ENCODE measurements around the gene RABGGTA.

The RABGGTA gene

DNA sequence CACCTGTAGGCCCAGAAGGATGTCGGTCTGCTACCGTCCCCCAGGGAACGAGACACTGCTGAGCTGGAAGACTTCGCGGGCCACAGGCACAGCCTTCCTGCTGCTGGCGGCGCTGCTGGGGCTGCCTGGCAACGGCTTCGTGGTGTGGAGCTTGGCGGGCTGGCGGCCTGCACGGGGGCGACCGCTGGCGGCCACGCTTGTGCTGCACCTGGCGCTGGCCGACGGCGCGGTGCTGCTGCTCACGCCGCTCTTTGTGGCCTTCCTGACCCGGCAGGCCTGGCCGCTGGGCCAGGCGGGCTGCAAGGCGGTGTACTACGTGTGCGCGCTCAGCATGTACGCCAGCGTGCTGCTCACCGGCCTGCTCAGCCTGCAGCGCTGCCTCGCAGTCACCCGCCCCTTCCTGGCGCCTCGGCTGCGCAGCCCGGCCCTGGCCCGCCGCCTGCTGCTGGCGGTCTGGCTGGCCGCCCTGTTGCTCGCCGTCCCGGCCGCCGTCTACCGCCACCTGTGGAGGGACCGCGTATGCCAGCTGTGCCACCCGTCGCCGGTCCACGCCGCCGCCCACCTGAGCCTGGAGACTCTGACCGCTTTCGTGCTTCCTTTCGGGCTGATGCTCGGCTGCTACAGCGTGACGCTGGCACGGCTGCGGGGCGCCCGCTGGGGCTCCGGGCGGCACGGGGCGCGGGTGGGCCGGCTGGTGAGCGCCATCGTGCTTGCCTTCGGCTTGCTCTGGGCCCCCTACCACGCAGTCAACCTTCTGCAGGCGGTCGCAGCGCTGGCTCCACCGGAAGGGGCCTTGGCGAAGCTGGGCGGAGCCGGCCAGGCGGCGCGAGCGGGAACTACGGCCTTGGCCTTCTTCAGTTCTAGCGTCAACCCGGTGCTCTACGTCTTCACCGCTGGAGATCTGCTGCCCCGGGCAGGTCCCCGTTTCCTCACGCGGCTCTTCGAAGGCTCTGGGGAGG, 39.5 kb upstream of the RABGGTA start, which contains the start of gene LTB4R:
LTB4R (plus strand) TSS at position 857 of the 959 bp plus-strand sequence. CDS start 4,150 bp downstream, outside the sequence.
- DNase-seq (ENCODE audit: low read depth) = peak; percentile 55
- peak within 1 kb of the TSS; percentile 68 for H3K4me3 ChIP-seq (ENCODE audit: low read length)
- H3K4me1 ChIP-seq (ENCODE audit: control insufficient read depth, insufficient read depth, low read length) = peaks cover 22% of the 10 kb centered on the region
- H3K36me3 ChIP-seq (ENCODE audit: control insufficient read depth, insufficient read depth, low read length, severe bottlenecking) = peaks cover 12% of the 10 kb centered on the region
- peak within 1 kb of the TSS; percentile 61 for H3K9ac ChIP-seq (ENCODE audit: low read length)
- H3K9me3 ChIP-seq (ENCODE audit: control insufficient read depth, low read length) = no peaks in the 10 kb centered on the region
- peaks cover 5% of the 10 kb centered on the region for H3K27me3 ChIP-seq (replicated peaks; ENCODE audit: control insufficient read depth, insufficient read depth, low read length)

GRCh38 chr14:24310265-24310645, 38.9 kb upstream of the RABGGTA start:
- Histone ChIP-seq H3K27me3 (replicated peaks; ENCODE audit: control insufficient read depth, insufficient read depth, low read length) (no peaks in the 10 kb centered on the region), H3K4me1 (ENCODE audit: control insufficient read depth, insufficient read depth, low read length) (peaks cover 22% of the 10 kb centered on the region), H3K9ac (ENCODE audit: low read length) (peak overlapping the region; percentile 54), H3K36me3 (ENCODE audit: control insufficient read depth, insufficient read depth, low read length, severe bottlenecking) (peaks cover 19% of the 10 kb centered on the region), H3K4me3 (ENCODE audit: low read length) (peak overlapping the region; percentile 68), H3K9me3 (ENCODE audit: control insufficient read depth, low read length) (no peaks in the 10 kb centered on the region)
- no peak for DNase-seq (ENCODE audit: low read depth)

DNA sequence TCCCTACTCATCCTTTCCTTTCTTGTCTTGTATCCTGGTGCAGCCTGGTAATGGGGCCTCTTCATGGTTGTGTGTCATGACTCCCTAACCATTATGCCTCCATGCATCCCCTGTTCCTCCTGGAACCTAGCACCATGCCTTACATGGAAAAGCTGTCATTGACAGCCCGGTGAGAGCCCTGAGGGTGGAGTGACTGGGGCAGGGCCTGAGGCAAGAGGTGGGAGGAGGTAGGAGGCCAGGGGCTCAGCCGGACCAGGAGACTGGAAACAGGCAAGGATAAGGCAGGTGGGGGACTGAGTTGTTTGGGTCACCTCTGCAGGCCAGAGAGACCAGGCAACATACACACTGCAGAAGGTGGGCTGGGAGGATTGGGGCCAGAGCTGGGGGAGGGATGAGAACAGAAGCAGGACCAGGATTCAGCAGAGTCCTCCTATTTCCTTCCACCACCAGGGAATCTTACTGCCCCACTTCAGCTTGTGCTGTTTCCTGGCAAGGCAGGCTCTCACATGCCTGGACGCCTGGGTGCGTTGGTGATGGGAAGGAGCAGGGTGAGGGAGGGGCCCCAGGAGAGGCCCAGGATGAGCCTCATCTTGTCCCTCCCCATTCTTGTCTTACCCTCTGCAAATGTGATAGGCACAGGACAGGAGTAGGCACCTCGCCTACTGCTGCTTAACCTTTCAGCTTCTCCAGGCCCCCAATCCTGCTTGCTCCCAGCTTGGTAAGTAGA, 38.3 kb upstream of the RABGGTA start, which contains the start of gene LTB4R2:
LTB4R2 (plus strand) TSS at position 603 of the 727 bp plus-strand sequence. CDS start 525 bp downstream, outside the sequence.
- peak within 1 kb of the TSS; percentile 68 for H3K4me3 ChIP-seq (ENCODE audit: low read length)
- no peak for DNase-seq (ENCODE audit: low read depth)

GRCh38 chr14:24308342-24309124, 37.1 kb upstream of the RABGGTA start:
- no peak overlapping the region for H3K4me3 ChIP-seq (ENCODE audit: low read length)
- H3K27me3 ChIP-seq (replicated peaks; ENCODE audit: control insufficient read depth, insufficient read depth, low read length) = no peaks in the 10 kb centered on the region
- H3K9ac ChIP-seq (ENCODE audit: low read length) = no peak overlapping the region
- peaks cover 22% of the 10 kb centered on the region for H3K4me1 ChIP-seq (ENCODE audit: control insufficient read depth, insufficient read depth, low read length)
- DNase-seq (ENCODE audit: low read depth) = no peak
- H3K36me3 ChIP-seq (ENCODE audit: control insufficient read depth, insufficient read depth, low read length, severe bottlenecking) = peaks cover 36% of the 10 kb centered on the region
- H3K9me3 ChIP-seq (ENCODE audit: control insufficient read depth, low read length) = no peaks in the 10 kb centered on the region

More for the DNA sequence above, 38.3 kb upstream of the RABGGTA start, which contains the start of gene LTB4R2:
- H3K4me1 ChIP-seq (ENCODE audit: control insufficient read depth, insufficient read depth, low read length) = peaks cover 22% of the 10 kb centered on the region
- peaks cover 24% of the 10 kb centered on the region for H3K36me3 ChIP-seq (ENCODE audit: control insufficient read depth, insufficient read depth, low read length, severe bottlenecking)
- H3K9ac ChIP-seq (ENCODE audit: low read length) = peak within 1 kb of the TSS; percentile 54
- H3K9me3 ChIP-seq (ENCODE audit: control insufficient read depth, low read length) = no peaks in the 10 kb centered on the region
- no peaks in the 10 kb centered on the region for H3K27me3 ChIP-seq (replicated peaks; ENCODE audit: control insufficient read depth, insufficient read depth, low read length)

DNA sequence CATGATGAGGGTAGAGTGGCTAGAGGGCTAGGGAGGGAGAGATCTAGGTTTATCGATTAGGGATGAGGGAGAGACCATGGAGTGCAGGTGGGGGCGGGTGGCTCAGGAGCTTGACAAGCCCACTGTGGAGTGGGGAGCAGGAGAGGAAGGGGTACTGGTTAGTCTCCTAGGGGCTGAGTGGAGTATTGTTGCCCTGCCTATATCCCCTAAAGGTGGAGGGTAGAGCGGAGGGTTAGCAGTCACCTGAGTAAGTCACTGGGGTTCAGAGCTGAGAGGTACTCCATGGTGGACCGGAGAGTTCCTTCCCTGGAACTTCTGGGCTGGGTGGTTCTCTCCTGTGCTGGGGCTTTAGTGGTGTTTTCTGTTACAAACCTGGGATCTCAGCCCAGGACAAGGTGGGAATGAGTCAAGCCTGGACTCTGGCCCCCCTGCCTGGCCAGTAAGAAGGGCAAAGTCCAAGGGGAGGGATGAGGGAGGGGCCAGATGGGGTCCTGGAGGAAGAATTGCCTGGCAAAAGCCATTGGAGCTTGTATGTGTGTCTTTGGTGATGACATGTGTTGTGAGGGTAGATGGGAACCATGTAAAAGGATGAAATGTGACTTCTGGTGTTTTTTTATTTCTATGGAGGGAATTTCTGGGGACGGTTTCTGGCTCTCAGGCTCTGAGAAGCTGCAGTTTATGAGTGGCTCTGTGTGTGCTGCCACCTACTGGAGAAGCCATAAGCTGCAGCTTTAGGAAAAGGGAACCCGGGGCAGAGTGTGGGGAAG, 36.4 kb upstream of the RABGGTA start, which contains the start of gene CIDEB:
CIDEB (minus strand) TSS at position 403 of the 767 bp plus-strand sequence; CDS start at position 284, 119 bp downstream.
- no peaks in the 10 kb centered on the region for H3K9me3 ChIP-seq (ENCODE audit: control insufficient read depth, low read length)
- H3K9ac ChIP-seq (ENCODE audit: low read length) = no peak within 1 kb of the TSS
- no peaks in the 10 kb centered on the region for H3K27me3 ChIP-seq (replicated peaks; ENCODE audit: control insufficient read depth, insufficient read depth, low read length)
- peak; percentile 84 for DNase-seq (ENCODE audit: low read depth)
- no peak within 1 kb of the TSS for H3K4me3 ChIP-seq (ENCODE audit: low read length)
- peaks cover 43% of the 10 kb centered on the region for H3K36me3 ChIP-seq (ENCODE audit: control insufficient read depth, insufficient read depth, low read length, severe bottlenecking)
- peaks cover 22% of the 10 kb centered on the region for H3K4me1 ChIP-seq (ENCODE audit: control insufficient read depth, insufficient read depth, low read length)

GRCh38 chr14:24307156-24307574, 35.8 kb upstream of the RABGGTA start:
- DNase-seq (ENCODE audit: low read depth) = no peak

DNA sequence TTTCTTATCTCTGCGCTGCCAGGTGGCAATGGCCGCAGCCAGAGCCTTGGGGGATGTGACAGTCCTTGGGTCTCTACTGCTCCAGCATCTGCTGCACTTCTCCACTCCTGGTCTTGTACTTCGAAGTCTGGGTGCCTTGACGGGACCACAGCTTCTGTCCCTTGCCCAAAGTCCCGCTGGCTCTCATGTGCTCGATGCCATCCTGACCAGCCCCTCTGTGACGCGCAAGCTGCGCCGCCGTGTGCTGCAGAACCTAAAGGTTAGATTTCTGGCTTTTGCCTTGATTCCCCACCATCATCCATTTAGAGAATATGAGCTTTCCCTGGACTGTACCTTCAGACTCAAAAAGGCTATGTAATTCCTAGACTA, 32.6 kb upstream of the RABGGTA start:
- Histone ChIP-seq H3K36me3 (ENCODE audit: control insufficient read depth, insufficient read depth, low read length, severe bottlenecking) (peaks cover 56% of the 10 kb centered on the region), H3K9ac (ENCODE audit: low read length) (no peak overlapping the region), H3K4me3 (ENCODE audit: low read length) (no peak overlapping the region), H3K27me3 (replicated peaks; ENCODE audit: control insufficient read depth, insufficient read depth, low read length) (no peaks in the 10 kb centered on the region), H3K4me1 (ENCODE audit: control insufficient read depth, insufficient read depth, low read length) (peaks cover 19% of the 10 kb centered on the region), H3K9me3 (ENCODE audit: control insufficient read depth, low read length) (no peaks in the 10 kb centered on the region)
- DNase-seq (ENCODE audit: low read depth) = no peak

More at GRCh38 chr14:24307156-24307574, 35.8 kb upstream of the RABGGTA start:
- H3K4me3 ChIP-seq (ENCODE audit: low read length) = no peak overlapping the region
- no peaks in the 10 kb centered on the region for H3K27me3 ChIP-seq (replicated peaks; ENCODE audit: control insufficient read depth, insufficient read depth, low read length)
- H3K4me1 ChIP-seq (ENCODE audit: control insufficient read depth, insufficient read depth, low read length) = peaks cover 22% of the 10 kb centered on the region
- H3K9me3 ChIP-seq (ENCODE audit: control insufficient read depth, low read length) = no peaks in the 10 kb centered on the region
- peaks cover 49% of the 10 kb centered on the region for H3K36me3 ChIP-seq (ENCODE audit: control insufficient read depth, insufficient read depth, low read length, severe bottlenecking)
- no peak overlapping the region for H3K9ac ChIP-seq (ENCODE audit: low read length)

DNA sequence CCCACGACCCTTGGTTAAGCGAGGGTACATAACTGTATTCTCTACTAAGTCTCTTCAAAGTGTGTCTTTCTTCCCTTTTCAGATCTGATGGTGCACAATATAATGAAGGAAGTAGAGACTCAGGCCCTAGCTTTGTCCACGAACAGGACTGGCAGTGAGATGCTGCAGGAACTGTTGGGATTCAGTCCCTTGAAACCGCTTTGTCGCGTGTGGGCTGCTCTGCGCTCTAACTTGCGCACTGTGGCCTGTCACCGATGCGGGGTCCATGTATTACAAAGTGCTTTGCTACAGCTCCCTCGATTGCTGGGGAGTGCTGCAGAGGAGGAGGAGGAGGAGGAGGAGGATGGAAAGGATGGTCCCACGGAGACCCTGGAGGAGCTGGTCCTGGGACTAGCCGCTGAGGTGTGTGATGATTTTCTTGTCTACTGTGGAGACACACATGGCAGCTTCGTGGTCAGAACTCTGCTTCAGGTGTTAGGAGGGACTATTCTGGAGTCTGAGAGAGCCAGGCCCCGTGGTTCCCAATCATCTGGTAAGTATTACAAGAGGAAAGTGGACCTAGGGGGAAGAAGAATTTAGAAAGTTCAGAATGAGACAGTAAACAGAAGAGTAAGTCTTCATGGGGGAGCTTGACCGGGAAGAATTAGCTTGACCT, 29.1 kb upstream of the RABGGTA start:
- H3K4me1 ChIP-seq (ENCODE audit: control insufficient read depth, insufficient read depth, low read length) = peaks cover 23% of the 10 kb centered on the region
- DNase-seq (ENCODE audit: low read depth) = no peak
- no peaks in the 10 kb centered on the region for H3K9me3 ChIP-seq (ENCODE audit: control insufficient read depth, low read length)
- H3K27me3 ChIP-seq (replicated peaks; ENCODE audit: control insufficient read depth, insufficient read depth, low read length) = no peaks in the 10 kb centered on the region
- H3K4me3 ChIP-seq (ENCODE audit: low read length) = peak overlapping the region; percentile 96
- peak overlapping the region; percentile 96 for H3K9ac ChIP-seq (ENCODE audit: low read length)
- H3K36me3 ChIP-seq (ENCODE audit: control insufficient read depth, insufficient read depth, low read length, severe bottlenecking) = peaks cover 49% of the 10 kb centered on the region

DNA sequence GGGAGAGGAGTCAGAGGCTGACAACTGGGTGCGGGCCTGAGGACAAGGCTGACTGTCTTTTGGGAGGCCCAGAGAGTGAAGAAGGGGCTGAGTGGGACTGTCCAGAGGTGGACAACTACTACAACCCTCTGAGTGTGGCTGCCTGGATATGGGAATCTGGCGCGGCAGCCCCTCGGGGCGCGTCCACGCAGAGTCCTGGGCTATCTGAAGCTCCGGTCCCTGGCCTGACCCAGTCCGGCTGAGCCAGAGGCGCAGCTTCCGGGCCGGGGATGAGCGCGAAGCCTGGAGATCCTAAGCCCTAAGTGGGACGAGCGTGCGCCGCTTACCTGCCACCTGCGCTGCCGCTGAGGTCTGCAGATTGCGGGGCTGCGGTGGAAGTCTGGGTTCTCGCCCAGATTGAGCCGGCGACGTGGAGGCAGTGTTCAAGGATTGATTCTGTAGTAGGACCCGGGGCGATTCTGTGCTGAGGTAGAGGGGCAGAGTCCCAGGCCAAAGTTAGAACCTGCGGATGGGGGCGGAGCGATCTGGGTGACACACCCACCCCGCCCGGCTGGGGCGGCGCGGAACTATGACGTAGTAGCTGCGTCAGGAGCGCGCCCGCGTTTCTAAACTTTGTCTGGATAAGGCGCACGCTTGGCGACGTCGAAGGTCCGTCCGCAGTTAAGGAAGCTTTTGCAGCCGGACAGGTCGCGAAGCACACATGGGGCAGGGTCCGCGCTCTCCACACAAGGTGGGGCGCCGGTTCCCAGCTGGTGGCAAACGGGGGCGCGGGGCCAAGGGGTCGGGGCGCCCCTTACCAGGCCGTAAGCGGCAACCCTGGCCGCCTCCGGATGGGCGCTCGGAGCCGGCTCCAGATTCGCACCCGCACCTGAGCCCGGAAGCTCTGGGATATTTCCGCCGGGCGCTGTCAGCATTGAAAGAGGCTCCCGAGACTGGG, 28.1 kb upstream of the RABGGTA start, which contains the start of the genes DHRS1 and NOP9:
DHRS1 (minus strand) TSS at position 526 of the 937 bp plus-strand sequence. CDS start 674 bp downstream, outside the sequence.
NOP9 (plus strand) TSS at position 596 of the 937 bp plus-strand sequence; CDS start at position 701, 105 bp downstream.
- peak; percentile 96 for DNase-seq (ENCODE audit: low read depth)
- Histone ChIP-seq H3K27me3 (replicated peaks; ENCODE audit: control insufficient read depth, insufficient read depth, low read length) (no peaks in the 10 kb centered on the region), H3K4me3 (ENCODE audit: low read length) (peak within 1 kb of the TSS; percentile 96), H3K9ac (ENCODE audit: low read length) (peak within 1 kb of the TSS; percentile 96), H3K9me3 (ENCODE audit: control insufficient read depth, low read length) (no peaks in the 10 kb centered on the region), H3K4me1 (ENCODE audit: control insufficient read depth, insufficient read depth, low read length) (peaks cover 23% of the 10 kb centered on the region), H3K36me3 (ENCODE audit: control insufficient read depth, insufficient read depth, low read length, severe bottlenecking) (peaks cover 48% of the 10 kb centered on the region)

All from adipocyte (in vitro differentiated cells).